Activated CD8-positive, alpha-beta memory T cell treated with anti-CD3 and anti-CD28 coated beads, Interleukin-2, amount 50 U/mL, for 24 hours (primary cell): ENCODE data around the gene CA12.

Source experiments
- DNase-seq: peaks from one replicate; pipeline ENCODE4 v3.0.0-alpha.2; 2020; ENCODE audit errors: extremely low read depth

The CA12 gene

GRCh38 chr15:63308947-63309346 is 72.7 kb downstream of the CA12 start:
- DNase-seq, result no peak

DNA sequence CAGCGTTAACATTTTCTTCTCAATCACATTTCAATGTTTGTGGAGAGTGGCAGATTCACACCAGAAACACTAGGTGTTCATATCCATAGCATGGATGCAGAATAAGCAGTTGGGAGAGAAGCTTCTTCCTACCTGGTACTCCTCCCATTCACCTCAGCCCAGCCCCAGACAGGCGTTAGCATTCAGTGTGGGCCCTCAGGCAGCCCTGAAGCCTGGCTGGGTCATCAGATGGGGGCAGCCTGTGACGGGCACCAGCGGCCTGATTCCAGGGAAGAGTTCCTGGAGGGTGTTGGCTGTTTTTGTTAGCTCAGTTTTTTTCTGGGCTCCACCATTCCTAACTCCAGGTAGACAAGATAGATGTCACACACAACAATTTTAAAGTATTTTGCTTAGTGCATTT is 73.2 kb downstream of the CA12 start:
- DNase-seq, result no peak

DNA sequence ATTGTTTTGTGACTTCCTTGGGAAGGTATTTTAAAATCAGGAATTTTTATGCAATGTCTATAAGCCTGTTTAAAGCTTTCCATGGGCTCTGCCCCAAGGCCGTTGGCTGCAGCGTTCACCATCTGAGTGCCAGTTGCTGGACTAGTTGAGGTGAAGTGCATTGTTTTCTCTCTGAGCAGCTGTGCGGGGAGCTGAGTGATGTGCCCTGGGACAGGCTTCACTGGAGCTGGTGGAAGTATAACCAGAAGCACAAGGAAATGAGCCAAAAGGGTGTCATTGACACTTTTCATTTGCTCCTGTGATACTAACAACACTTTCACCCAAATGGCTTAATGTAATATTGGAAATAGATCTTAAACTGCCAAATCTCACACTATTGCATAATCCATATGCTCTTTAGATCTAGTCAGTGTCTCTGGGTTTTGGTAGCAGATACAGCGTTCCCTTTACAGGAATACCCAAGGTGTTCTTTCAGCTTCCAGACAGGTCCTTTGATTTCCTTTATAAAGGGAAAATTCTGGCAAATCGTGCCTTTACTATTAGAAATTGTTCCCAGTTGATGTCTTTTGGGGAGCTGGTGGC is 75.1 kb downstream of the CA12 start:
- no peak for DNase-seq

- DNase-seq, result no peak
Observed at GRCh38 chr15:63305260-63305659, 76.4 kb downstream of the CA12 start.

GRCh38 chr15:63301088-63301487 is 80.6 kb downstream of the CA12 start:
- DNase-seq, result no peak

DNA sequence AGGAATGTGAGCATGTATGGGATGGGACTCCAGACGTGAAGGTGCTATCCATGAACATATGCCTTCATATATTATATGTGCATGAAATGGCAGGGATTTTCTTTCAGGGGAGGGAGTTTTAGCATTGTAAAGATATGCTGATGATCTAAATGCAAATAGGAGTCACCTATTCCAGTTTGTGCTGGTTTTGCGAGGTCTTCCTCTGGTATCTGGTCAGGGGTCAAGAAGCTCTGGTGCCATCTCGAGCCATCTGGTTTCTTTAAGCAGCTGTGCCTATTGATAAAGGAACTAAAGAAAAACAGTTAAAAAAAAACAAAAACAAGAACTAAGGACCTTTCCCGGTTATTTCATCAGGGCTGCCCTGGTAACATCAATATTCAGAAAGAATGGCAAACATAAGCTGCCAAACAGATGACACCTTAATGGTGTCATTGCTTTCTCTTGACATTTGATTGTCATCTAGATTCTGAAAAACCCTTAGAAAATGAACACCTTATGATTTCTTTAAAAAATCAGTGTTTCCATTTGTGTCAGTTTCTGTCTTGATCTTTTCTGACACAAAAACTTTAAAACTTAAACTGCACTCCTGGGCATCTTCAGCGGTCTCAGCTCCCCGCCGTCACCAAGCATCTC is 81.6 kb downstream of the CA12 start:
- DNase-seq, result no peak

- no peak for DNase-seq
Observed at GRCh38 chr15:63296195-63296594, 85.5 kb downstream of the CA12 start.

GRCh38 chr15:63295341-63295740 is 86.3 kb downstream of the CA12 start:
- no peak for DNase-seq

DNA sequence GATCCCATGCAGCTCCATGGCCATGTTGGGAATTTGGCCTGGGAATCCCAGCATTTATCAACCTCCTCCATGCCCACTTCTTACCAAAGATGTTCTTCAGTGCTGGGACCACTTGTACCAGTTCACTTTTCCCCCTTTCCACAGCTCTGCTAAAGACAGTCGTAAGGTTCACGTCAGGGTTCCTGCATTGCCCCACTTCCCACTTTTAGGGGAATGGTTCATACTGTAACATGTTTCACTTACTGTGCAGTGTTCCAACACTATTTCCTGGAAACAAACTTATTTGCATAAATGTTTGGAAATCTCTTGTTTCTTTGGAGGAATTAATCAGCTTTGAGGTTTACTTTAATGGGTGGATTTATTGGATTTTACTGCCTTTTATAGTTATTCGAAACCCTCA is 87.3 kb downstream of the CA12 start:
- no peak for DNase-seq

DNA sequence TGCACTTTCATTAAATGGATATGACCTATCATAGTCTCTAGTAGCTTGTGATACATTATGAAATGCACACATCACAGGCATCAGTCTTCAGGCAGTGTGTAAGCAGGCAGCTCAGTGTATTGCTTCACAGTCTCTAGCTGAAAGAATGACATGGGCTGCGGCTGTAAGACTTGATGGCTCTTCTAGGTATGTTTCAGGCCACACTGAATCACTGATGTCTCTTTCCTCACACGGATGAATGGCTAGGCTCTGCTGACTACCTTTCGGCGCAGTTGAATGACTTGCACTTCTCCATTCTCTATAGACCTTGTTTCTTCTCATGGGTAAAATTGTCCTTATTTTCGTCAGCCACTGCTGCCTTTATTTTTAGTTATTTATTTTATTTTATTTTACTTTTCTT is 88.9 kb downstream of the CA12 start:
- no peak for DNase-seq

- no peak for DNase-seq
Observed at GRCh38 chr15:63292241-63292640, 89.4 kb downstream of the CA12 start.

- no peak for DNase-seq
Observed at GRCh38 chr15:63291507-63291906, 90.1 kb downstream of the CA12 start.

DNA sequence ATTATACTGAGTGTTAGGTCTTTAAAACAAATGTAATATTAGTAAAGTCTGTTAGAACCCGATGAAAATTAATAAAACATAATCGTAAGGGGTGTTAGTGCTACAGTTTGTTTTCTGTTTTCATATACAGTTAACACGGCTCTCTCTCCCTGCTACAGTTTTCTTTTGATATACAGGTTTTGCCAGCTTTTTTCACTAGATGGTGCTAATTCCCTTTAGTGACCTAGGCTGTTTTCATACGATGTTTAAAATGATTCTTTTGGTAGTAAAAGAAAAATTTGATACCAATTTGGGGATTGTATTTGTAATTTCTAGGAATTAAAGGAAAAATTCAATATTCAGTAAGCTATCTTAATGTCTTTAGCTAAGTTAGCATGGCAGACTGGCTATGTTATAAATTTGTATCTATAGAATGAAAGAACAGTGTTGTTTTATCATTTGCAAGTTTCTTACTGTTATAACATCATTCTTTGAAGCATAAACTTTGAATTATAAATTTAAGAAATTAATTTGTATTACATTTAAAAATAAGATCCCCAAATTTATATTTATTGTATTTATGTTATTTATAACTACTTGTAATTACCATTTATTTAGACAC is 92.8 kb downstream of the CA12 start:
- DNase-seq, result no peak

GRCh38 chr15:63288342-63288741 is 93.3 kb downstream of the CA12 start:
- DNase-seq, result no peak

GRCh38 chr15:63287109-63287508 is 94.5 kb downstream of the CA12 start:
- DNase-seq, result no peak

DNA sequence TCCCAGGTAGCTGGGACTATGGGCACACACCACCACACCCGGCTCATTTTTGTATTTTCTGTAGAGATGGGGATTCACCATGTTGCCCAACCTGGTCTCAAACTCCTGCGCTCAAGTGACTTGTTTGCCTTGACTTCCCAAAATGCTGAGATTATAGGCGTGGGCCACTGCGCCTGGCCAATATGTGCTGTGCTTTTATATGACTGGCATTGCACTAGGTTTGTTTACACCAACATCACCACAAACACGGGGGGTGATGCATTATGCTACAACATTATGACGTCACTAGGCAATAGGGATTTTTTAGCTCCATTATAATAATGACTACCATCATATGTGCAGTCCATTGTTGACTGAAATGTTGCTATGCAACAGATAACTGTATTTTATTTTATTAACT is 97.3 kb downstream of the CA12 start:
- no peak for DNase-seq

DNA sequence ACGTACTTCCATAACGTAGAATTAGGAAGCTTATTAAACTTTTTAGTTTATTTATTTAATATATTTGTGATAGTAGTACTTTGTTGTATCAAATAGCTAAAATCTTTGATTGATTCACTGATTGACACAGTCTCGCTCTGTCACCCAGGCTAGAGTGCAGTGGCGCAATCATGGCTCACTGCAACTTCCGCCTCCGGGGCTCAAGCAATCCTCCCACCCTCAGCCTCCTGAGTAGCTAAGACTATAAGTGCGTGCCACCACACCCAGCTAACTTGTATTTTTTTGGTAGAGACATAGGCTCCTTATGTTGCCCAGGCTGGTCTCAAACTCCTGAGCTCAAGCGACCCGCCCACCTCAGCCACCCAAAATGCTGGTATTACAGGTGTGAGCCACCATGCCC is 98.5 kb downstream of the CA12 start:
- DNase-seq, result no peak

- no peak for DNase-seq
Observed at GRCh38 chr15:63277893-63278456, 103.7 kb downstream of the CA12 start.

GRCh38 chr15:63277038-63277892 is 104.4 kb downstream of the CA12 start, which contains the start of gene APH1B:
Gene APH1B, plus strand, starts transcription at chr15:63277605. Its CDS starts 19 bp downstream, at chr15:63277624.
- DNase-seq, result peak; percentile 33

GRCh38 chr15:63276342-63277037 is 105.2 kb downstream of the CA12 start:
- DNase-seq, result no peak

GRCh38 chr15:63274427-63274826 is 107.2 kb downstream of the CA12 start:
- no peak for DNase-seq
